Body of pancreas (tissue), 4 donors: ENCODE measurements around the gene MYO1G. TPM values are rescaled to one million over a fixed set of nuclear protein-coding genes. Genes with fewer than 3 reads are reported as not detected.
"Not testable (repeated sequence)": the region's sequence is repeated elsewhere in the genome, so short reads cannot be mapped to it uniquely, and the experiment has no call there.

ENCODE experiments used
- ATAC-seq: fragments of 150-250 bp; one replicate; pipeline ENCODE4 v1.9.1; 2016
- DNase-seq, 4 donors: peaks; one replicate each; pipeline ENCODE4 v3.0.0-alpha.2; 2019
- H3K27ac ChIP-seq, 4 donors: fragments of 200-600 bp; sonication (generic); 1 replicate in 3 of 4; 2 replicates in 1 of 4; pipeline versions ENCODE4 v1.5.1 to v1.6.1; 2016 to 2019; ENCODE audit warnings: mild to moderate bottlenecking in 1 of 4, mixed read lengths in 1 of 4, moderate library complexity in 1 of 4
- H3K27me3 ChIP-seq, 2 donors: fragments of 200-600 bp; sonication (generic); one replicate each; pipeline ENCODE4 v1.6.0; 2016; ENCODE audit warnings: mild to moderate bottlenecking in 1 of 2
- H3K36me3 ChIP-seq, 2 donors: fragments of 200-600 bp; sonication (generic); replicated peaks in 1 of 2; 2 replicates each; pipeline ENCODE4 v1.5.1; 2016; ENCODE audit warnings: low read depth in 2 of 2; ENCODE audit not compliant: insufficient read depth in 1 of 2
- H3K4me1 ChIP-seq: fragments of 200-600 bp; sonication (generic); one replicate; pipeline ENCODE4 v1.6.0; 2016
- H3K4me3 ChIP-seq, 2 donors: fragments of 200-600 bp; sonication (generic); 1 replicate in 1 of 2; 2 replicates in 1 of 2; pipeline ENCODE4 v1.5.1; 2016 to 2019
- H3K9me3 ChIP-seq, 3 donors: fragments of 200-600 bp; sonication (generic); 1 replicate in 2 of 3; 2 replicates in 1 of 3; pipeline ENCODE4 v1.5.1; 2016
- POLR2A ChIP-seq, 3 donors: fragments of 450-650 bp; IDR thresholded peaks; one replicate each; pipeline ENCODE4 v1.6.1; 2016; ENCODE audit warnings: antibody characterized with exemption in 3 of 3, mild to moderate bottlenecking in 2 of 3
- WGBS, 2 donors: methylation state at CpG; one replicate each; pipeline ENCODE4 v1.1.5; 2017; 5-methylcytosine and 5-hydroxymethylcytosine counted together
- intact Hi-C: fragments of 100-400 bp; cut with DNase I; formaldehyde crosslinking; loops from one replicate; pipeline ENCODE4 v1.15.1; 2023
- total RNA-seq, 2 donors: library from RNA; depleted of rRNA; stranded (reverse); fragments of >200 nt; gene quantifications; one replicate each; pipeline ENCODE4 v1.1.0, GENCODE V29; 2016
- TF ChIP-seq, protein P1 (sequence below), 7 experiments: fragments of 450-650 bp in 4 of 7; fragments of 200-600 bp in 3 of 7; sonication (generic) in 3 of 7; IDR thresholded peaks; one replicate each; pipeline ENCODE4 v1.5.1; 2016 to 2019; ENCODE audit warnings: antibody characterized with exemption in 7 of 7

Gene MYO1G
- total RNA-seq, 2 donors from 2014 or later: 2.3 to 3.3 TPM

- H3K9me3 ChIP-seq: no peaks in the 10 kb centered on the region
- intact Hi-C loops: no loop called here
- 89 to 100% methylated on average over 1 of the region's 1 CpG for WGBS, 2 donors
- no peaks in the 10 kb centered on the region for H3K27me3 ChIP-seq
- no peak overlapping the region for H3K27ac ChIP-seq
- ATAC-seq: no peak
- H3K36me3 ChIP-seq: no peaks in the 10 kb centered on the region
- no peak for DNase-seq
- no peaks in the 10 kb centered on the region for H3K4me1 ChIP-seq
- no peak for TF ChIP-seq POLR2A (IDR thresholded peaks at IDR 0.05)
- TF ChIP-seq, protein P1, sequence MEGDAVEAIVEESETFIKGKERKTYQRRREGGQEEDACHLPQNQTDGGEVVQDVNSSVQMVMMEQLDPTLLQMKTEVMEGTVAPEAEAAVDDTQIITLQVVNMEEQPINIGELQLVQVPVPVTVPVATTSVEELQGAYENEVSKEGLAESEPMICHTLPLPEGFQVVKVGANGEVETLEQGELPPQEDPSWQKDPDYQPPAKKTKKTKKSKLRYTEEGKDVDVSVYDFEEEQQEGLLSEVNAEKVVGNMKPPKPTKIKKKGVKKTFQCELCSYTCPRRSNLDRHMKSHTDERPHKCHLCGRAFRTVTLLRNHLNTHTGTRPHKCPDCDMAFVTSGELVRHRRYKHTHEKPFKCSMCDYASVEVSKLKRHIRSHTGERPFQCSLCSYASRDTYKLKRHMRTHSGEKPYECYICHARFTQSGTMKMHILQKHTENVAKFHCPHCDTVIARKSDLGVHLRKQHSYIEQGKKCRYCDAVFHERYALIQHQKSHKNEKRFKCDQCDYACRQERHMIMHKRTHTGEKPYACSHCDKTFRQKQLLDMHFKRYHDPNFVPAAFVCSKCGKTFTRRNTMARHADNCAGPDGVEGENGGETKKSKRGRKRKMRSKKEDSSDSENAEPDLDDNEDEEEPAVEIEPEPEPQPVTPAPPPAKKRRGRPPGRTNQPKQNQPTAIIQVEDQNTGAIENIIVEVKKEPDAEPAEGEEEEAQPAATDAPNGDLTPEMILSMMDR (IDR thresholded peaks at IDR 0.05): no peak
- no peak overlapping the region for H3K4me3 ChIP-seq
These were observed 47.2 kb upstream of the MYO1G start for GRCh38 chr7:45026013-45026412.

GRCh38 chr7:45025473-45025872 is 46.7 kb upstream of the MYO1G start:
- not testable (repeated sequence) for ATAC-seq

GRCh38 chr7:45024126-45024744 is 45.4 kb upstream of the MYO1G start:
- no peaks in the 10 kb centered on the region for H3K4me1 ChIP-seq
- H3K27ac ChIP-seq: no peak overlapping the region
- H3K4me3 ChIP-seq: no peak overlapping the region
- ATAC-seq: no peak
- intact Hi-C loops: no loop called here
- TF ChIP-seq POLR2A (IDR thresholded peaks at IDR 0.05): no peak
- TF ChIP-seq, protein P1 (IDR thresholded peaks at IDR 0.05): no peak
- no peaks in the 10 kb centered on the region for H3K36me3 ChIP-seq
- H3K27me3 ChIP-seq: no peaks in the 10 kb centered on the region
- 85 to 92% methylated on average over 2 of the region's 2 CpGs for WGBS, 2 donors
- no peaks in the 10 kb centered on the region for H3K9me3 ChIP-seq
- no peak for DNase-seq

More at GRCh38 chr7:45025473-45025872, 46.7 kb upstream of the MYO1G start:
- H3K4me3 ChIP-seq, DNase-seq, H3K4me1 ChIP-seq, H3K27ac ChIP-seq, H3K36me3 ChIP-seq, intact Hi-C loops, H3K27me3 ChIP-seq, H3K9me3 ChIP-seq: not testable (repeated sequence)
- WGBS, 2 donors: 93 to 96% methylated on average over 12 of the region's 12 CpGs

- Histone ChIP-seq H3K36me3 (no peaks in the 10 kb centered on the region), H3K4me3 (no peak overlapping the region), H3K9me3 (no peaks in the 10 kb centered on the region), H3K4me1 (no peaks in the 10 kb centered on the region), H3K27ac (no peak overlapping the region), H3K27me3 (no peaks in the 10 kb centered on the region)
- WGBS, 2 donors: 74 to 93% methylated on average over 3 of the region's 3 CpGs
- intact Hi-C loops: no loop called here
- no peak for DNase-seq
- ATAC-seq: no peak
- TF ChIP-seq, protein P1 (IDR thresholded peaks at IDR 0.05): no peak
- no peak for TF ChIP-seq POLR2A (IDR thresholded peaks at IDR 0.05)
These were observed 42.9 kb upstream of the MYO1G start for GRCh38 chr7:45021604-45022296.

- no peak for ATAC-seq
- H3K4me1 ChIP-seq: no peaks in the 10 kb centered on the region
- no peaks in the 10 kb centered on the region for H3K27me3 ChIP-seq
- intact Hi-C loops: no loop called here
- H3K27ac ChIP-seq: no peak overlapping the region
- no peaks in the 10 kb centered on the region for H3K36me3 ChIP-seq
- DNase-seq: no peak
- H3K9me3 ChIP-seq: no peaks in the 10 kb centered on the region
- H3K4me3 ChIP-seq: no peak overlapping the region
- WGBS, 2 donors: 76 to 80% methylated on average over 5 of the region's 5 CpGs
- TF ChIP-seq, protein P1 (IDR thresholded peaks at IDR 0.05): no peak
- TF ChIP-seq POLR2A (IDR thresholded peaks at IDR 0.05): no peak
These were observed 42.1 kb upstream of the MYO1G start for GRCh38 chr7:45020915-45021314.
